ENCODE data around the gene DOP1A. TPM values are rescaled to one million over a fixed set of nuclear protein-coding genes. Genes with fewer than 3 reads are reported as not detected.

The DOP1A gene
- total RNA-seq, 1 experiment from 2014 or later = 5.3 TPM

DNA sequence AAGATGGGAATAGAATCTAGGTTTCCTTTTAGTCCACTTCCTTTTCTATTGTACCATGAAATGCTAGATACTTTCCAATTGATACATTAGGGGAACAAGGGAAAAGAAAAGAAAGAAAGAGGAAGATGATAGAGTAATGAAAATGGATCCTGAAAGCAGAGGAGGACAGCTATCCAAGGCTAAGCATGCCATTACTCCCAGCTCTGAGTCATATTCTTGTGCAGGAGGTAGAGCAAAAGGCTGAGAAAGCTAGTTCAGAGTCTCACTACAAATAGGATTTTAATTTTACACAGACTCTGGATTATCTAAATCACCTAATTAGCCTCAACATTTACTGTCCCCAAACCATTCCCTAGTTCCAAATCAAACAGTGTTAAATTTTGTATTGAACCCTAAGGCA lies 149.3 kb downstream of the DOP1A start:
- DNase-seq (ENCODE audit: low read depth, low spot score) = no peak
- in situ Hi-C loops (cut with HindIII; ENCODE audit: low pct_unique_long_range_greater_than_20kb, low sequenced_read_pairs) = loop anchor here (25.0 kb wide), 1 partner anchor 295 kb away; the partner anchor contains the start of gene PRSS35

Other genes starting within 250 kb of the DOP1A start
- gene UBE3D, start 1.8 kb upstream of the DOP1A start, total RNA-seq (2014; rRNA removed; shearing (Covaris generic)) = 6.1 and 6.7 TPM in 2 replicates
- gene PGM3, start 125.6 kb downstream of the DOP1A start, total RNA-seq (2014; rRNA removed; shearing (Covaris generic)) = 27.0 and 27.2 TPM in 2 replicates
- 2.8 and 3.1 TPM in 2 replicates for gene RWDD2A, start 125.7 kb downstream of the DOP1A start, total RNA-seq (2014; rRNA removed; shearing (Covaris generic))